Lung (tissue), 12 donors: ENCODE data around the gene ARFIP1. TPM values are rescaled to one million over a fixed set of nuclear protein-coding genes. Genes with fewer than 3 reads are reported as not detected.

ENCODE experiments used
- ATAC-seq: fragments of 200-7000 bp; cut with Tn5 transposase; one replicate; pipeline ENCODE4 v1.9.1; 2020; ENCODE audit warnings: moderate number of reproducible peaks; ENCODE audit not compliant: insufficient read depth, low FRiP score
- DNase-seq, 3 donors: peaks; one replicate each; pipeline ENCODE4 v3.0.0-alpha.2; 2013 to 2017
- H3K27ac ChIP-seq, 2 donors: one replicate each; pipeline ENCODE4 v1.5.1; 2013; ENCODE audit warnings: mild to moderate bottlenecking in 2 of 2, moderate library complexity in 2 of 2, control low read depth in 1 of 2, inconsistent platforms in 1 of 2, low read depth in 1 of 2, low read length in 1 of 2
- H3K27me3 ChIP-seq, 3 donors: one replicate each; pipeline ENCODE4 v1.5.1; 2013; ENCODE audit warnings: low read length in 2 of 3; ENCODE audit not compliant: control insufficient read depth in 3 of 3, insufficient read depth in 3 of 3
- H3K36me3 ChIP-seq, 4 donors: one replicate each; pipeline ENCODE4 v1.5.1; 2013; ENCODE audit warnings: low read length in 4 of 4, mild to moderate bottlenecking in 1 of 4, moderate library complexity in 1 of 4; ENCODE audit not compliant: control insufficient read depth in 4 of 4, insufficient read depth in 4 of 4
- H3K4me1 ChIP-seq, 5 donors: one replicate each; pipeline ENCODE4 v1.5.1; 2013; ENCODE audit warnings: low read length in 5 of 5, mild to moderate bottlenecking in 2 of 5, moderate library complexity in 1 of 5; ENCODE audit not compliant: control insufficient read depth in 5 of 5, insufficient read depth in 5 of 5
- H3K4me3 ChIP-seq: one replicate; pipeline ENCODE4 v1.5.1; 2013; ENCODE audit warnings: mild to moderate bottlenecking, control low read depth, moderate library complexity
- H3K9ac ChIP-seq, 2 donors: one replicate each; pipeline ENCODE4 v1.5.1; 2013; ENCODE audit warnings: low read length in 2 of 2, control low read depth in 1 of 2; ENCODE audit not compliant: insufficient read depth in 1 of 2
- H3K9me3 ChIP-seq, 4 donors: one replicate each; pipeline ENCODE4 v1.5.1; 2013; ENCODE audit warnings: low read length in 3 of 4, mild to moderate bottlenecking in 1 of 4, moderate library complexity in 1 of 4; ENCODE audit not compliant: control insufficient read depth in 4 of 4, insufficient read depth in 3 of 4
- whole genome bisulfite sequencing, 2 donors: extraction: QIAGEN DNeasy Blood & Tissue Kit; methylation state at CpG; one replicate each; pipeline ENCODE4 v1.1.7; 2013; 5-methylcytosine and 5-hydroxymethylcytosine counted together
- polyA plus RNA-seq, 2 donors: library from polyadenylated mRNA; stranded (reverse); fragments of 200-250 nt; gene quantifications; one replicate each; pipeline ENCODE4 v1.2.1, GENCODE V29; 2013
- total RNA-seq, 2 donors: library from RNA; depleted of rRNA in 1 of 2; stranded (reverse); fragments of >200 nt in 1 of 2; gene quantifications; one replicate each; pipeline ENCODE4 v1.2.1, GENCODE V29; 2014 to 2021
- TF ChIP-seq, protein P1 (sequence below): IDR thresholded peaks from 2 replicates; pipeline ENCODE4 v1.5.1; 2012; ENCODE audit warnings: mild to moderate bottlenecking; ENCODE audit errors: control extremely low read depth, extremely low read depth
- donor health status: control.
- donor health status: control.
- donor health status: Bipolar disorder and iron deficiency.
- donor health status: healthy.
- donor health status: DM: yes; HTN: yes; CAD: no.

Gene ARFIP1
- total and polyA plus RNA-seq, 4 donors, result 20.9 to 65.8 (median 25.1) TPM

DNA sequence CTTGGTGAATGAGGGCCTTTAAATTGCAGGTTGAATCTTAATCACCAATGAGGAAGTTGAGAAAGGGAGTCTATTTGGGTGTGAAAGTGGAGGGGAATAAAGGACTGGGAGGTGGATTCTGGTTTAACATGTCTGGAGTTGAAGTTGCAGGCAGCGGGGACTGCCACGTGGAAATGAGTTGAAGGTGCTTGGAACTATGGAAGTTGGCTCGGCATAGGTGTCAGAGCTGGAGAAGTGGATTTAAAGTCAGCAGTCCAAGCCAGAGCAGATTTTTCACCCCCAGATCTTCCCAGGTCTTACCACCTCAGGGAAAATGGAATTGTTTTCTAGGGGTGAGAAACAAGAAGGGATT lies 45.1 kb upstream of the ARFIP1 start:
- DNase-seq, result no peak
- Histone ChIP-seq H3K9ac (no peak overlapping the region), H3K27me3 (no peaks in the 10 kb centered on the region), H3K27ac (no peak overlapping the region), H3K36me3 (no peaks in the 10 kb centered on the region), H3K9me3 (no peaks in the 10 kb centered on the region), H3K4me3 (no peak overlapping the region), H3K4me1 (no peaks in the 10 kb centered on the region)
- TF ChIP-seq, protein P1, sequence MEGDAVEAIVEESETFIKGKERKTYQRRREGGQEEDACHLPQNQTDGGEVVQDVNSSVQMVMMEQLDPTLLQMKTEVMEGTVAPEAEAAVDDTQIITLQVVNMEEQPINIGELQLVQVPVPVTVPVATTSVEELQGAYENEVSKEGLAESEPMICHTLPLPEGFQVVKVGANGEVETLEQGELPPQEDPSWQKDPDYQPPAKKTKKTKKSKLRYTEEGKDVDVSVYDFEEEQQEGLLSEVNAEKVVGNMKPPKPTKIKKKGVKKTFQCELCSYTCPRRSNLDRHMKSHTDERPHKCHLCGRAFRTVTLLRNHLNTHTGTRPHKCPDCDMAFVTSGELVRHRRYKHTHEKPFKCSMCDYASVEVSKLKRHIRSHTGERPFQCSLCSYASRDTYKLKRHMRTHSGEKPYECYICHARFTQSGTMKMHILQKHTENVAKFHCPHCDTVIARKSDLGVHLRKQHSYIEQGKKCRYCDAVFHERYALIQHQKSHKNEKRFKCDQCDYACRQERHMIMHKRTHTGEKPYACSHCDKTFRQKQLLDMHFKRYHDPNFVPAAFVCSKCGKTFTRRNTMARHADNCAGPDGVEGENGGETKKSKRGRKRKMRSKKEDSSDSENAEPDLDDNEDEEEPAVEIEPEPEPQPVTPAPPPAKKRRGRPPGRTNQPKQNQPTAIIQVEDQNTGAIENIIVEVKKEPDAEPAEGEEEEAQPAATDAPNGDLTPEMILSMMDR, result no peak
- no peak for ATAC-seq
- WGBS, 2 donors, result 66 to 75% methylated on average over 3 of the region's 3 CpGs

DNA sequence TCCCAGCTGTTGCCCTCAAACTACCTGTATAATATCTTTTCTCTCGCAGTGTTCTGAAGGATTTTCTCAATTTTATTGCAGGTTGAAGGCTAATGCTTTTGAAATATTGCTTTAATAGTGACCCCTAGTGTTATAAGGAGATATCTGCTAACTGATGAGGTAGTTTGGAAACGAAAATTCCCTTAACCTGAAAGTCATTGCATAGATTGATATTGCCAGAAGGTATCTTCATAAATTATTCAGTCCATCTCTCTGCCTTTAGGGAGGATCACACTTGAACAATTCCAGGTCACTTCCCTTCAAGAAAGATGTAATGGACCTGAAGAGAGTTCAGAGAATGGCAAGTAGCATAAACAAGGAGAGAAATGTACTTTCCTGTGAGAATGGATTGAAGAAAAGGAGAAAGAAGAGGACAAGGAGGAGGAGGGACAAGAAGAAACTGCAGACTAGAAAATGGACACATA lies 44.3 kb upstream of the ARFIP1 start:
- Histone ChIP-seq H3K9ac (no peak overlapping the region), H3K4me3 (no peak overlapping the region), H3K27me3 (no peaks in the 10 kb centered on the region), H3K9me3 (no peaks in the 10 kb centered on the region), H3K27ac (no peak overlapping the region), H3K36me3 (no peaks in the 10 kb centered on the region), H3K4me1 (no peaks in the 10 kb centered on the region)
- ATAC-seq (peak; percentile 62), DNase-seq (peak in 2 of 3 donors; percentile 30 to 32)
- 13 to 14% methylated on average over 2 of the region's 2 CpGs for WGBS, 2 donors
- TF ChIP-seq, protein P1, result peak; percentile 16

DNA sequence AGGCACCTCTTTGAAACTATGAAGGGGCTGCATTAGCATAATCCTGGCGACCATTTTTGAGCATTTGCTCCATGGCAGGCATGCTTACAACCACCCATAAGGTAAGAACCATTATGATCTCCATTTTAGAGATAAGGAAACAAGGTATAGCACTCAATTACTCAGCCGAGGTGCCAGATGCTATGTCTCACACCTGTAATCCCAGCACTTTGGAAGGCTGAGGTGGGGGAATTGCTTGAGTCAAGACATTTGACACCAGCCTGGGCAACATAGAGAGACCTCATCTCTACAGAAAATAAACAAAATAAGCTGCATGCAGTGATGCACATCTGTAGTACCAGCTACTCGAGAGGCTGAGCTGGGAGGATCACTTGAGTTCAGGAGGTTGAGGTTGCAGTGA lies 43.8 kb upstream of the ARFIP1 start:
- ATAC-seq (no peak), DNase-seq (no peak)
- Histone ChIP-seq H3K27me3 (no peaks in the 10 kb centered on the region), H3K9ac (no peak overlapping the region), H3K36me3 (no peaks in the 10 kb centered on the region), H3K4me1 (no peaks in the 10 kb centered on the region), H3K9me3 (no peaks in the 10 kb centered on the region), H3K27ac (no peak overlapping the region), H3K4me3 (no peak overlapping the region)
- TF ChIP-seq, protein P1, result no peak
- WGBS, 2 donors, result 68 to 78% methylated on average over 3 of the region's 3 CpGs

DNA sequence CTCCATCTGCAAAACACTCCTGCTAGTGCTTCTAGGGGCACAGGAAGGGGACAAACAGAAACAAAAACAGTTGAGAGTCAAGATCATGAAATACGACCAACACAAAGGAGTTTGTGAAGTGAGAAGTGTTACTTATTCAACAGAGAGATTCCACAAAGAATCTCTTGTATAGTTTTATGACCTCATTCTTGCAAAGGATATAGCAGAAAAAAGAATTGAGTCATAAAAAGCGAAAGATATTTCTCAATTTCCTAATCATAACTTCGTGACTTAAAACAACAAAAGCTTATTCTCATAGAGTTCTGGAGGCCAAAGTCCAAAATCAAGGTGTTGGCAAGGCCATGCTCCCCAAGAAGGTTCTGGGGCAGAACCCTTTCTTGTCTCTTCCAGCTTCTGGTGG lies 40.9 kb upstream of the ARFIP1 start:
- no peaks in the 10 kb centered on the region for H3K9me3 ChIP-seq
- no peaks in the 10 kb centered on the region for H3K4me1 ChIP-seq
- WGBS, 2 donors, result 42 to 62% methylated on average over 3 of the region's 3 CpGs
- no peaks in the 10 kb centered on the region for H3K36me3 ChIP-seq
- no peak overlapping the region for H3K27ac ChIP-seq
- no peaks in the 10 kb centered on the region for H3K27me3 ChIP-seq
- H3K9ac ChIP-seq, result no peak overlapping the region
- TF ChIP-seq, protein P1, result no peak
- DNase-seq, result no peak
- no peak for ATAC-seq
- no peak overlapping the region for H3K4me3 ChIP-seq
